GM18868 (cell line): ENCODE data around the gene NRM.
"Not testable (repeated sequence)": the region's sequence is repeated elsewhere in the genome, so short reads cannot be mapped to it uniquely, and the experiment has no call there.

Experiments
- ATAC-seq: cut with Tn5 transposase; IDR thresholded peaks from one replicate; pipeline ENCODE4 v1.9.1; 2021; ENCODE audit warnings: mild to moderate bottlenecking, moderate library complexity; ENCODE audit not compliant: unreplicated experiment

NRM gene, protein sequence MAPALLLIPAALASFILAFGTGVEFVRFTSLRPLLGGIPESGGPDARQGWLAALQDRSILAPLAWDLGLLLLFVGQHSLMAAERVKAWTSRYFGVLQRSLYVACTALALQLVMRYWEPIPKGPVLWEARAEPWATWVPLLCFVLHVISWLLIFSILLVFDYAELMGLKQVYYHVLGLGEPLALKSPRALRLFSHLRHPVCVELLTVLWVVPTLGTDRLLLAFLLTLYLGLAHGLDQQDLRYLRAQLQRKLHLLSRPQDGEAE

GRCh38 chr6:30690403-30691207, at the start of gene NRM:
NRM (minus strand) TSS chr6:30690984; CDS start chr6:30690974, 10 bp downstream.
- peak; percentile 47 for ATAC-seq

- no peak for ATAC-seq
Observed at GRCh38 chr6:30740540-30740870, 49.7 kb upstream of the NRM start.

GRCh38 chr6:30738532-30738931, 47.7 kb upstream of the NRM start:
- ATAC-seq = no peak

- peak; percentile 53 for ATAC-seq
Observed at GRCh38 chr6:30735668-30736314, 45.0 kb upstream of the NRM start.

DNA sequence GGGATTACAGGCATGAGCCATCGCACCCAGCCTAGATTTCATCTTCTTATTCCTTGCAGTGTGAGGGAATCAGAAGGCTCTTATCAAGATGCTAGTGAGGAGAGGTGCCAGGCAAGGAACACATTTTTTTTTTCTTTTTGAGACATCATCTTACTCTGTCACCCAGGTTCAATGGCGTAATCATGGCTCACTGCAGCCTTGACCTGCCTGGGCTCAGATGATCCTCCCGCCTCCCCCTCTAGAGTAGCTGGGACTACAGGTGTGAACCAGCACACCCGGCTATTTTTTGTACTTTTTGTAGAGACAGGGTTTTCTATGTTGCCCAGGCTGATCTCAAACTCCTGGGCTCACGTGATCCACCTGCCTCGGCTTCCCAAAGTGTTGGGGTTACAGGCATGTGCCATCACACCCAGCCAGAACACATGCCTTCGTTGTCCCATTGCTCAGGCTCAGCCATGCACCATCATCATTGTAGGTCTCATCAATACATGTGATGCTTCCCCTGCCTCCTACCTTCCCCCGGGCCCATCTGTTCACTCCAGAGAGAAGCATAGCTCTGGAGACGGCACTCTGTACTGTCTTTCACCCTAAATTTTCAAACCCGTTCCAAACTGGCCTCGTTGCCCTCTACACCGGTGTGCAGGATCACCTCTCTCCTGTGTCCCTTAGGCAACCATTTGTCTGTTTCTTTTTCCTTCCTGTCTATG, 41.6 kb upstream of the NRM start:
- no peak for ATAC-seq

DNA sequence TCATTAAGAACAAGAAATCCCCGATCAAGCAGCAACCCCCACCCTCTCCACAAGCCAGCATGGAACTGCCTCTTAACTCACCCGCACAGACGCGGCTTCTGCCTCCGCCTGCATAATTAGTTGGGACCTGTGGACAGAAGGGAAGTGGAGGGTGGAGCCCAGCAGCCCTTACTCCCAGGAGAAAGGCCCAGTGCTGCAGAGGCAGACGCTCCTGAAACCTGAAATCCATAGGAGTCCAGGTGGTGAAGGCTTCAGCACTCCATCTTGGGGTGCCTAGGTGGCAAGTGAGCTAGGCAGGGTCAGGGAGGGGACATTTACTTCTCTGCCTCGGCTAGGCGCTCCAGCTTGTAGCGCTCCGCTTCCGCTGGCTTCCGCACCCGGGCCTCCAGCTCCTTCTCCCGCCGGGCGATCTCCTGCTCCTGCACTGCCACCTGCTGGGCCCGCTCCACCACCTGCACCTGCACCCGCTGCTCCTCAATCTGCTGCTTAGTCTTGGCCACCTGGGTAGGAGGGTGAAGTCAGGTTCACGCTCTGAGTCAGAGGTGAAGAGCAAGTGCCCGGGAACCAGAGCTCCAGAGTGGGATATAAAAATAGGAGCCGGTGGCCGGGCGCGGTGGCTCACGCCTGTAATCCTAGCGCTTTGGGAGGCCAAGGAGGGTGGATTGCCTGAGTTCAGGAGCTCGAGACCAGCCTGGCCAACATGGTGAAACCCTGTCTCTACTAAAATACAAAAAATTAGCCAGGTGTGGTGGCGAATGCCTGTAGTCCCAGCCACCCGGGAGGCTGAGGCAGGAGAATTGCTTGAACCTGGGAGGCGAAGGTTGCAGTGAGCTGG, 40.0 kb upstream of the NRM start:
- no peak for ATAC-seq

GRCh38 chr6:30727920-30728553, 37.3 kb upstream of the NRM start:
- ATAC-seq = no peak

- ATAC-seq = no peak
Observed at GRCh38 chr6:30726506-30727413, 36.0 kb upstream of the NRM start.

- ATAC-seq = no peak
Observed at GRCh38 chr6:30725713-30726505, 35.1 kb upstream of the NRM start.

- ATAC-seq = no peak
Observed at GRCh38 chr6:30724906-30725667, 34.3 kb upstream of the NRM start.

GRCh38 chr6:30723843-30724741, 33.3 kb upstream of the NRM start:
- not testable (repeated sequence) for ATAC-seq

GRCh38 chr6:30723159-30723842, 32.5 kb upstream of the NRM start:
- ATAC-seq = not testable (repeated sequence)

- ATAC-seq = no peak
Observed at GRCh38 chr6:30722280-30723112, 31.7 kb upstream of the NRM start.

- not testable (repeated sequence) for ATAC-seq
Observed at GRCh38 chr6:30722025-30722279, 31.2 kb upstream of the NRM start.
